ENCODE results near the gene SCMH1.

Gene SCMH1

GRCh38 chr1:41109310-41110197 lies 132.6 kb downstream of the SCMH1 start:
- peak; percentile 72 for TF ChIP-seq EP300 (IDR thresholded peaks at IDR 0.05; ENCODE audit: borderline replicate concordance)
- no peak for TF ChIP-seq REST (IDR thresholded peaks at IDR 0.05; ENCODE audit: low read depth)
- TF ChIP-seq TEAD4 (IDR thresholded peaks at IDR 0.05): peak; percentile 86
- TF ChIP-seq RAD21 (IDR thresholded peaks at IDR 0.05; ENCODE audit: low read depth): no peak
- no peak for TF ChIP-seq ZBTB7A (IDR thresholded peaks at IDR 0.05; ENCODE audit: low read depth)
- TF ChIP-seq FOXM1 (IDR thresholded peaks at IDR 0.05; ENCODE audit: borderline replicate concordance, low read depth): peak; percentile 22; the same call in 1 of the 2 replicates
- TF ChIP-seq TAF1 (IDR thresholded peaks at IDR 0.05; ENCODE audit: low read depth): no peak
- peak; percentile 16; the same call in 1 of the 2 replicates for TF ChIP-seq CREB1 (IDR thresholded peaks at IDR 0.05; ENCODE audit: low read depth)
- TF ChIP-seq USF1 (IDR thresholded peaks at IDR 0.05): no peak
- TF ChIP-seq NFIC (IDR thresholded peaks at IDR 0.05): peak; percentile 75
- peak; percentile 97 for TF ChIP-seq CEBPB (IDR thresholded peaks at IDR 0.05)
- TF ChIP-seq TCF12 (IDR thresholded peaks at IDR 0.05; ENCODE audit: low read depth): peak; percentile 57
- TF ChIP-seq EGR1 (IDR thresholded peaks at IDR 0.05): no peak
- TF ChIP-seq MAX (IDR thresholded peaks at IDR 0.05): peak; percentile 47; the same call in 1 of the 2 replicates
- TF ChIP-seq YY1 (IDR thresholded peaks at IDR 0.05; ENCODE audit: low read depth): no peak

- TF ChIP-seq TAF1 (IDR thresholded peaks at IDR 0.05; ENCODE audit: low read depth): no peak
- TF ChIP-seq RAD21 (IDR thresholded peaks at IDR 0.05; ENCODE audit: low read depth): no peak
- no peak for TF ChIP-seq FOXM1 (IDR thresholded peaks at IDR 0.05; ENCODE audit: borderline replicate concordance, low read depth)
- TF ChIP-seq EP300 (IDR thresholded peaks at IDR 0.05; ENCODE audit: borderline replicate concordance): no peak
- no peak for TF ChIP-seq USF1 (IDR thresholded peaks at IDR 0.05)
- TF ChIP-seq CEBPB (IDR thresholded peaks at IDR 0.05): no peak
- TF ChIP-seq EGR1 (IDR thresholded peaks at IDR 0.05): no peak
- no peak for TF ChIP-seq TCF12 (IDR thresholded peaks at IDR 0.05; ENCODE audit: low read depth)
- no peak for TF ChIP-seq NFIC (IDR thresholded peaks at IDR 0.05)
- TF ChIP-seq CREB1 (IDR thresholded peaks at IDR 0.05; ENCODE audit: low read depth): no peak
- no peak for TF ChIP-seq TEAD4 (IDR thresholded peaks at IDR 0.05)
Measured at GRCh38 chr1:41108696-41109275, 133.3 kb downstream of the SCMH1 start.

- TF ChIP-seq MAX (IDR thresholded peaks at IDR 0.05) (no peak), CREB1 (IDR thresholded peaks at IDR 0.05; ENCODE audit: low read depth) (no peak), NFIC (IDR thresholded peaks at IDR 0.05) (no peak), CEBPB (IDR thresholded peaks at IDR 0.05) (no peak), EGR1 (IDR thresholded peaks at IDR 0.05) (no peak), EP300 (IDR thresholded peaks at IDR 0.05; ENCODE audit: borderline replicate concordance) (no peak)
Measured at GRCh38 chr1:41103766-41104165, 138.3 kb downstream of the SCMH1 start.

- TF ChIP-seq REST (IDR thresholded peaks at IDR 0.05; ENCODE audit: low read depth): no peak
- TF ChIP-seq CREB1 (IDR thresholded peaks at IDR 0.05; ENCODE audit: low read depth): no peak
- no peak for TF ChIP-seq ZBTB7A (IDR thresholded peaks at IDR 0.05; ENCODE audit: low read depth)
- TF ChIP-seq TAF1 (IDR thresholded peaks at IDR 0.05; ENCODE audit: low read depth): 0 out of 2 replicates have a peak, but pooled peaks have one; percentile 13
- no peak for TF ChIP-seq EP300 (IDR thresholded peaks at IDR 0.05; ENCODE audit: borderline replicate concordance)
Measured at GRCh38 chr1:41102653-41103052, 139.5 kb downstream of the SCMH1 start.

GRCh38 chr1:41101950-41102607 lies 140.0 kb downstream of the SCMH1 start:
- TF ChIP-seq NFIC (IDR thresholded peaks at IDR 0.05) (peak; percentile 98), CREB1 (IDR thresholded peaks at IDR 0.05; ENCODE audit: low read depth) (no peak), MAX (IDR thresholded peaks at IDR 0.05) (peak; percentile 50; the same call in 1 of the 2 replicates), TAF1 (IDR thresholded peaks at IDR 0.05; ENCODE audit: low read depth) (0 out of 2 replicates have a peak, but pooled peaks have one; percentile 10), EP300 (IDR thresholded peaks at IDR 0.05; ENCODE audit: borderline replicate concordance) (peak; percentile 62; the same call in 1 of the 2 replicates), TEAD4 (IDR thresholded peaks at IDR 0.05) (peak; percentile 72; the same call in 1 of the 2 replicates), FOXM1 (IDR thresholded peaks at IDR 0.05; ENCODE audit: borderline replicate concordance, low read depth) (peak; percentile 25; the same call in 1 of the 2 replicates), USF1 (IDR thresholded peaks at IDR 0.05) (no peak), CEBPB (IDR thresholded peaks at IDR 0.05) (no peak; the same call in 1 of the 2 replicates), TCF12 (IDR thresholded peaks at IDR 0.05; ENCODE audit: low read depth) (peak; percentile 61; the same call in 1 of the 2 replicates)
